K562 (cell line): ENCODE measurements around the gene BTBD2. TPM values are rescaled to one million over a fixed set of nuclear protein-coding genes. Genes with fewer than 3 reads are reported as not detected.
A peak's percentile ranks its signal among the peaks of the same experiment; 100 is the strongest.

Experiments
- ATAC-seq: fragments of 200-7000 bp; cut with Tn5 transposase; 3 replicates; pipeline ENCODE4 v1.9.1; 2020; ENCODE audit warnings: moderate library complexity
- BruUV-seq: library from RNA; stranded (reverse); fragments of 400-500 nt; replicated peaks from 2 replicates; lab custom pipeline; 2021; lab: Mats Ljungman, UMichigan
- CTCF ChIA-PET: fragments of 300-600 bp; formaldehyde crosslinking; extraction: SDS; loops from one replicate; lab custom pipeline; 2021; ENCODE audit warnings: low intra/inter-chr PET ratio; lab: Yijun Ruan, JAX
- POLR2A ChIA-PET: fragments of 300-600, 350-650 bp; sonication (Branson Sonifier 250); formaldehyde crosslinking; extraction: SDS; loops from one replicate; lab custom pipeline; 2021; ENCODE audit warnings: antibody characterized with exemption, inconsistent platforms; lab: Yijun Ruan, JAX
- DNase-seq, 4 experiments: peaks; one replicate each; pipeline versions ENCODE4 v3.0.0 to v3.0.0-alpha.2; 2011 to 2018; ENCODE audit warnings: low spot score in 3 of 4, mixed read lengths in 3 of 4; ENCODE audit errors: extremely low read depth in 1 of 4
- FAIRE-seq: peaks from 2 replicates; lab custom pipeline; 2011; peaks lifted over from hg19 to GRCh38; lab: Jason Lieb, UNC
- H2AFZ ChIP-seq: 2 replicates; pipeline ENCODE4 v1.6.0; 2011; ENCODE audit warnings: low read depth, low read length, control low read depth, inconsistent platforms
- H3K27ac ChIP-seq: fragments of 200-600 bp; 3 replicates; pipeline ENCODE4 v1.8.0; 2011; ENCODE audit warnings: low read depth, mild to moderate bottlenecking, control low read depth, inconsistent platforms, low read length, moderate library complexity, mixed read lengths; ENCODE audit errors: extremely low read depth
- H3K27me3 ChIP-seq, 2 experiments: fragments of 300-600 bp in 1 of 2; 2 replicates in 1 of 2; 3 replicates in 1 of 2; pipeline versions ENCODE4 v1.6.0 to v1.8.0; 2011; ENCODE audit warnings: inconsistent platforms in 2 of 2, low read length in 2 of 2, mild to moderate bottlenecking in 1 of 2, mixed read lengths in 1 of 2, moderate library complexity in 1 of 2; ENCODE audit not compliant: control insufficient read depth in 2 of 2, insufficient read depth in 2 of 2
- H3K36me3 ChIP-seq: fragments of 300-600 bp; 3 replicates; pipeline ENCODE4 v1.8.0; 2011; ENCODE audit warnings: mild to moderate bottlenecking, low read length, inconsistent platforms; ENCODE audit not compliant: control insufficient read depth, insufficient read depth
- H3K4me1 ChIP-seq, 2 experiments: fragments of 200-600 bp in 1 of 2; replicated peaks in 1 of 2; 2 replicates in 1 of 2; 3 replicates in 1 of 2; pipeline versions ENCODE4 v1.5.1 to v1.8.0; 2011; ENCODE audit warnings: inconsistent platforms in 2 of 2, low read length in 2 of 2, mild to moderate bottlenecking in 1 of 2, mixed read lengths in 1 of 2, moderate library complexity in 1 of 2; ENCODE audit not compliant: control insufficient read depth in 2 of 2, insufficient read depth in 2 of 2
- H3K4me2 ChIP-seq: 2 replicates; pipeline ENCODE4 v1.6.1; 2011; ENCODE audit warnings: low read length, control low read depth, inconsistent platforms, mixed read lengths; ENCODE audit not compliant: insufficient read depth
- H3K4me3 ChIP-seq: fragments of 200-600 bp; sonication (generic), shearing (Covaris generic); 2 replicates; pipeline ENCODE4 v1.5.1; 2016; ENCODE audit warnings: control low read depth, inconsistent platforms
- H3K79me2 ChIP-seq: fragments of 200-600 bp; 3 replicates; pipeline ENCODE4 v1.8.0; 2011; ENCODE audit warnings: low read length, inconsistent platforms; ENCODE audit not compliant: control insufficient read depth, insufficient read depth
- H3K9ac ChIP-seq, 2 experiments: 2 replicates each; pipeline versions ENCODE4 v1.6.0 to v1.6.1; 2011; ENCODE audit warnings: low read depth in 2 of 2, low read length in 2 of 2, control low read depth in 1 of 2, inconsistent platforms in 1 of 2, mild to moderate bottlenecking in 1 of 2, mixed read lengths in 1 of 2; ENCODE audit not compliant: insufficient read depth in 1 of 2
- H3K9me1 ChIP-seq: one replicate; pipeline ENCODE4 v1.6.0; 2011; ENCODE audit warnings: inconsistent platforms, mild to moderate bottlenecking, low read length, moderate library complexity; ENCODE audit not compliant: control insufficient read depth, insufficient read depth
- H3K9me3 ChIP-seq: replicated peaks from 2 replicates; pipeline ENCODE4 v1.5.1; 2011; ENCODE audit warnings: low read depth, low read length, inconsistent platforms; ENCODE audit not compliant: control insufficient read depth, insufficient read depth
- H4K20me1 ChIP-seq: replicated peaks from 2 replicates; pipeline ENCODE4 v1.6.1; 2011; ENCODE audit warnings: low read length, inconsistent platforms, mixed read lengths; ENCODE audit not compliant: control insufficient read depth, insufficient read depth
- C11orf30 ChIP-seq: fragments of 450-650 bp; IDR thresholded peaks from 2 replicates; pipeline ENCODE4 v1.6.1; 2016; ENCODE audit warnings: low read depth, mild to moderate bottlenecking
- DPF2 ChIP-seq: fragments of 450-650 bp; IDR thresholded peaks from 2 replicates; pipeline ENCODE4 v1.6.1; 2016
- EGR1 ChIP-seq: fragments of 450-650 bp; conservative IDR thresholded peaks from 2 replicates; pipeline ENCODE4 v1.6.1; 2017; ENCODE audit warnings: mild to moderate bottlenecking
- JUND ChIP-seq, 2 experiments: IDR thresholded peaks; 2 replicates in 1 of 2; 3 replicates in 1 of 2; pipeline ENCODE4 v1.6.1; 2011; ENCODE audit warnings: borderline replicate concordance in 2 of 2, low read depth in 2 of 2, low read length in 2 of 2, improper control_type of control experiment in 1 of 2, missing biosample characterization in 1 of 2, missing genetic modification characterization in 1 of 2, missing genetic modification reagents in 1 of 2
- LCOR ChIP-seq: sonication (generic); formaldehyde crosslinking; IDR thresholded peaks from 2 replicates; pipeline ENCODE4 v1.8.0; 2022; ENCODE audit warnings: mild to moderate bottlenecking, missing genetic modification reagents
- MAFG ChIP-seq: fragments of 450-650 bp; conservative IDR thresholded peaks from 2 replicates; pipeline ENCODE4 v1.6.1; 2016; ENCODE audit warnings: missing genetic modification characterization, missing compliant biosample characterization
- MAFK ChIP-seq: IDR thresholded peaks from 2 replicates; pipeline ENCODE4 v1.6.1; 2011; ENCODE audit warnings: low read length, improper control_type of control experiment
- NFE2 ChIP-seq: IDR thresholded peaks from 2 replicates; pipeline ENCODE4 v1.6.1; 2014; ENCODE audit warnings: antibody characterized with exemption, low read depth
- SMARCE1 ChIP-seq: fragments of 450-650 bp; IDR thresholded peaks from 2 replicates; pipeline ENCODE4 v1.7.1; 2016; ENCODE audit warnings: mild to moderate bottlenecking
- YBX1 ChIP-seq: fragments of 450-650 bp; IDR thresholded peaks from 2 replicates; pipeline ENCODE4 v1.7.1; 2016; ENCODE audit warnings: mild to moderate bottlenecking
- ZBTB7A ChIP-seq: IDR thresholded peaks from 2 replicates; pipeline ENCODE4 v1.6.1; 2011; ENCODE audit warnings: low read depth, mild to moderate bottlenecking, low read length, moderate library complexity, borderline replicate concordance; ENCODE audit not compliant: control insufficient read depth
- ZNF239 ChIP-seq: fragments of 250-450 bp; sonication (Bioruptor Pico); IDR thresholded peaks from 2 replicates; pipeline ENCODE4 v1.4.0; 2020; ENCODE audit warnings: mild to moderate bottlenecking
- ZNF316 ChIP-seq: fragments of 450-650 bp; IDR thresholded peaks from 2 replicates; pipeline ENCODE4 v1.6.1; 2016
- WGBS: fragments of 100-300 bp; shearing (Covaris generic); methylation state at CpG from one replicate; pipeline ENCODE4 v1.1.6; 2016; ENCODE audit warnings: low coverage, mixed read lengths; ENCODE audit not compliant: insufficient coverage; ENCODE audit errors: missing lambda C conversion rate; 5-methylcytosine and 5-hydroxymethylcytosine counted together
- in situ Hi-C: fragments of 300-500 bp; cut with MboI; formaldehyde crosslinking; loops from 4 replicates; pipeline ENCODE4 v1.15.0; 2018; ENCODE audit warnings: inconsistent platforms, mixed read lengths
- intact Hi-C: fragments of 100-400 bp; cut with micrococcal nuclease; formaldehyde crosslinking; loops from 2 replicates; pipeline ENCODE4 v1.14.2; 2022
- polyA plus RNA-seq, 8 experiments: library from polyadenylated mRNA; depleted of rRNA in 4 of 8; stranded (reverse) in 5 of 8; unstranded in 3 of 8; fragments of >200 nt; fragmentation: Nextera tagmentation in 2 of 8; fragmentation: Illumina TruSeq in 1 of 8; extraction: Ambion mirVana in 2 of 8; extraction: Trizol in 1 of 8; gene quantifications; 2 replicates each; pipeline versions ENCODE4 v1.2.1 to v1.2.3, GENCODE V29; 2011 to 2014; ENCODE audit warnings: inconsistent platforms in 1 of 8, missing spikeins in 1 of 8
- total RNA-seq, 7 experiments: library from RNA; depleted of rRNA in 6 of 7; stranded (reverse); fragments of >200 nt in 6 of 7; fragmentation: Illumina TruSeq in 2 of 7; extraction: Trizol in 2 of 7; gene quantifications; 2 replicates each; pipeline versions ENCODE4 v1.2.1 to v1.2.3, GENCODE V29; 2011 to 2021; ENCODE audit warnings: low replicate concordance in 1 of 7
- TF ChIP-seq, protein P1 (sequence below), 2 experiments: fragments of 450-650 bp in 1 of 2; sonication (generic) in 1 of 2; formaldehyde crosslinking in 1 of 2; IDR thresholded peaks in 1 of 2; conservative IDR thresholded peaks in 1 of 2; 2 replicates each; pipeline versions ENCODE4 v1.6.1 to v1.8.1; 2016 to 2023; ENCODE audit warnings: mild to moderate bottlenecking in 2 of 2, moderate library complexity in 2 of 2, inconsistent platforms in 1 of 2, missing genetic modification reagents in 1 of 2
- TF ChIP-seq, protein P2 (sequence below): sonication (generic); formaldehyde crosslinking; IDR thresholded peaks from 2 replicates; pipeline ENCODE4 v1.9.0; 2022; ENCODE audit warnings: mild to moderate bottlenecking, missing genetic modification reagents

BTBD2 gene
- total and polyA plus RNA-seq, 9 of the 15 experiments (the other 6 are each of a cell fraction or from before 2014, with no cell fraction given) = 0.10 to 15.6 (median 6.9) TPM

DNA sequence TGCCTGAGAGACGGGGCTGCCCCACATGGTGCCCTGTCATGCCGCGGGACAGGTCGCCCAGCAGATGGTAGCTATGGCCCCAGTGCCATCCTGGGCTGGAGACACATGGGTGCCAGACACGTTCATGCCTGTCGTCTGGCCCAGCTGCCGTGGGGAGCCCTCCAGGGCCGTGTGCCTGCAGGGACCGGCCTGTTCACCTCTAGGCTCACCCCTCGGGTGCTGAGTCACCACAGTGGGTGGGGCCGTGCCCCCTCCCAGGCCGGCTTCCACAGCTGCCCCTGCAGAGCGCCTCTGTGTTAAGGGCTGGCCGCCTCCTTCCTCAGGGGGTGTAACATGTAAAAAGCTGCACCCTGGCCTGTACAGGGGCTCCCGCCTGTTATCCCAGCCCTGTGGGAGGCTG lies 38.4 kb downstream of the BTBD2 start:
- Histone ChIP-seq H3K4me3 (no peak overlapping the region), H4K20me1 (0 out of 2 replicates have a peak, but pooled peaks cover 10% of the 10 kb centered on the region), H3K4me2 (no peak overlapping the region), H3K27me3 (no peaks in the 10 kb centered on the region), H2AFZ (no peak overlapping the region), H3K9me1 (no peaks in the 10 kb centered on the region), H3K27ac (peak overlapping the region; percentile 17; the same call in 2 of the 3 replicates), H3K9me3 (no peaks in the 10 kb centered on the region), H3K79me2 (peaks cover 39% of the 10 kb centered on the region), H3K36me3 (peaks cover 73% of the 10 kb centered on the region; the same call in 2 of the 3 replicates), H3K4me1 (peaks cover 4 to 49% of the 10 kb centered on the region in 2 experiments; a peak in 4 of 5 replicates), H3K9ac (peak overlapping the region in 1 of 2 experiments; percentile 87; a peak in 2 of 4 replicates)
- peak; percentile 97 for ATAC-seq
- intact Hi-C loops = no loop called here
- TF ChIP-seq JUND (IDR thresholded peaks at IDR 0.05; ENCODE audit: borderline replicate concordance, low read depth, low read length) = peak; percentile 54; the same call in 1 of the 2 replicates
- TF ChIP-seq JUND (tag; IDR thresholded peaks at IDR 0.05; ENCODE audit: borderline replicate concordance, low read depth, low read length) = peak; percentile 47; the same call in 1 of the 3 replicates
- 0 out of 2 replicates have a peak, but pooled peaks have one; percentile 26 for TF ChIP-seq DPF2
- peak; percentile 32; the same call in 1 of the 2 replicates for TF ChIP-seq EGR1
- no peak for TF ChIP-seq LCOR (CRISPR knock-in tag)
- TF ChIP-seq YBX1 = no peak
- peak; percentile 69 for TF ChIP-seq ZNF316
- no peak for TF ChIP-seq ZNF239
- TF ChIP-seq, protein P1, sequence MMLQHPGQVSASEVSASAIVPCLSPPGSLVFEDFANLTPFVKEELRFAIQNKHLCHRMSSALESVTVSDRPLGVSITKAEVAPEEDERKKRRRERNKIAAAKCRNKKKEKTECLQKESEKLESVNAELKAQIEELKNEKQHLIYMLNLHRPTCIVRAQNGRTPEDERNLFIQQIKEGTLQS (IDR thresholded peaks at IDR 0.05) = 0 out of 2 replicates have a peak, but pooled peaks have one; percentile 38
- TF ChIP-seq, protein P1 (CRISPR knock-in tag; conservative IDR thresholded peaks at IDR 0.05) = no peak
- peak; percentile 44; the same call in 1 of the 2 replicates for TF ChIP-seq MAFK
- TF ChIP-seq, protein P2, sequence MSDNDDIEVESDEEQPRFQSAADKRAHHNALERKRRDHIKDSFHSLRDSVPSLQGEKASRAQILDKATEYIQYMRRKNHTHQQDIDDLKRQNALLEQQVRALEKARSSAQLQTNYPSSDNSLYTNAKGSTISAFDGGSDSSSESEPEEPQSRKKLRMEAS (CRISPR knock-in tag) = 0 out of 2 replicates have a peak, but pooled peaks have one; percentile 28
- TF ChIP-seq C11orf30 = peak; percentile 74
- TF ChIP-seq MAFG (tag) = peak; percentile 16; the same call in 1 of the 2 replicates
- TF ChIP-seq SMARCE1 = no peak
- peak; percentile 91 for TF ChIP-seq NFE2
- peak; percentile 78; the same call in 1 of the 2 replicates for TF ChIP-seq ZBTB7A
- WGBS = 63% methylated on average over 11 of the region's 15 CpGs
- in situ Hi-C loops = no loop called here
- peak; percentile 75 for FAIRE-seq
- CTCF ChIA-PET = no interaction called here
- POLR2A ChIA-PET = interaction anchor here (0.5 kb wide), 1 partner anchor 41 kb away, joined by 3 read pairs; no protein-coding TSS in a partner anchor
- BruUV-seq = no TSS peak
- DNase-seq = peak; percentile 73 to 86 (median 78)
